Endothelial cell of umbilical vein (primary cell): Measurements from ENCODE around the gene ANKRD61. TPM values are rescaled to one million over a fixed set of nuclear protein-coding genes. Genes with fewer than 3 reads are reported as not detected.

Experiments used
- BruUV-seq: library from RNA; stranded (reverse); fragments of 400-500 nt; replicated peaks from 2 replicates; lab custom pipeline; 2021; lab: Mats Ljungman, UMichigan
- CTCF ChIA-PET: fragments of 300-600, 350-600 bp; sonication (Branson Sonifier 250); formaldehyde crosslinking; loops from one replicate; lab custom pipeline; 2021; ENCODE audit warnings: antibody characterized with exemption, inconsistent platforms; lab: Charles Lee
- POLR2A ChIA-PET: fragments of 300-600, 350-600 bp; sonication (Branson Sonifier 250); formaldehyde crosslinking; loops from one replicate; lab custom pipeline; 2021; ENCODE audit warnings: antibody characterized with exemption, inconsistent platforms; lab: Charles Lee
- DNase-seq: peaks from one replicate; pipeline ENCODE4 v3.0.0-alpha.2; 2011; ENCODE audit warnings: low read depth, low spot score
- FAIRE-seq: peaks from 2 replicates; lab custom pipeline; 2011; peaks lifted over from hg19 to GRCh38; lab: Jason Lieb, UNC
- H2AFZ ChIP-seq: 2 replicates; pipeline ENCODE4 v1.6.0; 2012; ENCODE audit warnings: low read depth, low read length, control low read depth, inconsistent platforms
- H3K27ac ChIP-seq: 2 replicates; pipeline ENCODE4 v1.5.1; 2011; ENCODE audit warnings: low read depth, mild to moderate bottlenecking, control low read depth, low read length, moderate library complexity; ENCODE audit not compliant: insufficient read depth
- H3K27me3 ChIP-seq, 2 experiments: 2 replicates each; pipeline versions ENCODE4 v1.6.0 to v1.6.1; 2011; ENCODE audit warnings: low read length in 2 of 2, mixed read lengths in 1 of 2; ENCODE audit not compliant: control insufficient read depth in 2 of 2, insufficient read depth in 2 of 2
- H3K36me3 ChIP-seq, 2 experiments: 2 replicates in 1 of 2; 3 replicates in 1 of 2; pipeline ENCODE4 v1.5.1; 2011; ENCODE audit warnings: low read length in 2 of 2, mild to moderate bottlenecking in 1 of 2, moderate library complexity in 1 of 2; ENCODE audit not compliant: control insufficient read depth in 2 of 2, insufficient read depth in 2 of 2; ENCODE audit errors: extremely low read depth in 1 of 2
- H3K4me1 ChIP-seq: 3 replicates; pipeline ENCODE4 v1.5.1; 2011; ENCODE audit warnings: mild to moderate bottlenecking, low read length; ENCODE audit not compliant: control insufficient read depth, insufficient read depth; ENCODE audit errors: extremely low read depth
- H3K4me2 ChIP-seq: 2 replicates; pipeline ENCODE4 v1.6.1; 2011; ENCODE audit warnings: low read length, control low read depth, mixed read lengths; ENCODE audit not compliant: insufficient read depth
- H3K4me3 ChIP-seq, 3 experiments: fragments of 200-600 bp in 1 of 3; sonication (generic), shearing (Covaris generic) in 1 of 3; replicated peaks in 1 of 3; 2 replicates each; pipeline ENCODE4 v1.5.1; 2011 to 2016; ENCODE audit warnings: control low read depth in 3 of 3, low read length in 3 of 3, mild to moderate bottlenecking in 2 of 3, inconsistent platforms in 1 of 3, low read depth in 1 of 3, moderate library complexity in 1 of 3; ENCODE audit not compliant: insufficient read depth in 1 of 3
- H3K79me2 ChIP-seq: 2 replicates; pipeline ENCODE4 v1.6.0; 2012; ENCODE audit warnings: low read length, inconsistent platforms; ENCODE audit not compliant: control insufficient read depth, insufficient read depth
- H3K9ac ChIP-seq: replicated peaks from 2 replicates; pipeline ENCODE3; 2011; ENCODE audit warnings: low read length, control low read depth; ENCODE audit not compliant: insufficient read depth; ENCODE audit errors: extremely low read depth
- H3K9me1 ChIP-seq: replicated peaks from 3 replicates; pipeline ENCODE4 v1.6.0; 2011; ENCODE audit warnings: mild to moderate bottlenecking, low read length; ENCODE audit not compliant: control insufficient read depth, insufficient read depth; ENCODE audit errors: extremely low read depth
- H3K9me3 ChIP-seq: replicated peaks from 2 replicates; pipeline ENCODE4 v1.5.1; 2012; ENCODE audit warnings: low read length, inconsistent platforms; ENCODE audit not compliant: control insufficient read depth, insufficient read depth
- H4K20me1 ChIP-seq: replicated peaks from 2 replicates; pipeline ENCODE3; 2011; ENCODE audit warnings: mild to moderate bottlenecking, low read length; ENCODE audit not compliant: control insufficient read depth, insufficient read depth; ENCODE audit errors: extremely low read depth
- CTCF ChIP-seq, 2 donors: IDR thresholded peaks; 1 replicate in 1 of 2; 2 replicates in 1 of 2; pipeline ENCODE4 v1.5.1; 2011; ENCODE audit warnings: low read length in 2 of 2, mild to moderate bottlenecking in 2 of 2, moderate library complexity in 2 of 2, control low read depth in 1 of 2, inconsistent platforms in 1 of 2, low read depth in 1 of 2; ENCODE audit not compliant: insufficient read depth in 1 of 2; ENCODE audit errors: extremely low read depth in 1 of 2
- EZH2 ChIP-seq: IDR thresholded peaks from 2 replicates; pipeline ENCODE4 v1.6.1; 2012; ENCODE audit warnings: borderline replicate concordance, low read depth, mild to moderate bottlenecking, moderate library complexity, low read length, inconsistent platforms; ENCODE audit not compliant: severe bottlenecking
- FOS ChIP-seq: IDR thresholded peaks from 2 replicates; pipeline ENCODE4 v1.6.1; 2011; ENCODE audit warnings: mild to moderate bottlenecking, low read length, moderate library complexity, borderline replicate concordance; ENCODE audit not compliant: insufficient read depth
- GATA2 ChIP-seq: IDR thresholded peaks from 2 replicates; pipeline ENCODE4 v1.7.0; 2011; ENCODE audit warnings: low read depth, mild to moderate bottlenecking, moderate library complexity, mixed read lengths, low read length; ENCODE audit not compliant: insufficient read length, insufficient read depth
- JUN ChIP-seq: IDR thresholded peaks from 2 replicates; pipeline ENCODE4 v1.6.1; 2011; ENCODE audit warnings: borderline replicate concordance, low read depth; ENCODE audit not compliant: insufficient read length, insufficient read depth
- MAX ChIP-seq: IDR thresholded peaks from 2 replicates; pipeline ENCODE4 v1.6.1; 2011; ENCODE audit not compliant: insufficient read depth, insufficient read length
- MYC ChIP-seq: IDR thresholded peaks from one replicate; pipeline ENCODE4 v1.6.1; 2011; ENCODE audit warnings: mild to moderate bottlenecking, low read depth, low read length
- POLR2A ChIP-seq: IDR thresholded peaks from 2 replicates; pipeline ENCODE4 v1.6.1; 2012; ENCODE audit warnings: low read depth, mild to moderate bottlenecking, control low read depth, low read length
- dilution Hi-C: fragments of 300-500 bp; cut with MboI; formaldehyde crosslinking; loops from one replicate; pipeline ENCODE4 v1.15.0; 2019; ENCODE audit warnings: low sequenced_read_pairs; ENCODE audit not compliant: extremely low pct_ligation_motif_present
- intact Hi-C: fragments of 100-400 bp; cut with micrococcal nuclease; formaldehyde crosslinking; loops from one replicate; pipeline ENCODE4 v1.10.0; 2022
- polyA plus RNA-seq, 4 experiments: library from polyadenylated mRNA; depleted of rRNA in 3 of 4; stranded (reverse) in 3 of 4; unstranded in 1 of 4; fragments of >200 nt; gene quantifications; 2 replicates each; pipeline versions ENCODE4 v1.2.1 to v1.2.3, GENCODE V29; 2011 to 2012; ENCODE audit warnings: missing spikeins in 1 of 4
- total RNA-seq: library from RNA; stranded (reverse); gene quantifications from 2 replicates; pipeline ENCODE4 v1.2.3, GENCODE V29; 2021

Gene ANKRD61
- total and polyA plus RNA-seq, 2 donors (not counting 3 experiments of a cell fraction or from before 2014, with no cell fraction given): 0.18 to 0.53 TPM

- Histone ChIP-seq H3K4me1 (no peaks in the 10 kb centered on the region), H3K79me2 (no peaks in the 10 kb centered on the region), H3K4me2 (no peak overlapping the region), H3K27me3 (no peaks in the 10 kb centered on the region), H3K27ac (no peak overlapping the region), H3K9ac (no peak overlapping the region), H3K36me3 (peaks cover 8 to 13% of the 10 kb centered on the region in 2 experiments), H3K4me3 (no peak overlapping the region), H3K9me1 (no peaks in the 10 kb centered on the region), H2AFZ (no peak overlapping the region), H3K9me3 (no peaks in the 10 kb centered on the region), H4K20me1 (no peaks in the 10 kb centered on the region)
- CTCF ChIA-PET: no interaction called here
- POLR2A ChIA-PET: no interaction called here
- BruUV-seq: no TSS peak
- intact Hi-C loops: no loop called here
- TF ChIP-seq POLR2A (no peak), EZH2 (no peak), MYC (no peak), GATA2 (no peak), MAX (no peak), FOS (no peak), JUN (no peak), CTCF (IDR thresholded peaks at IDR 0.05; ENCODE audit: extremely low read depth in 1 of 2, insufficient read depth in 1 of 2, low read depth in 1 of 2, low read length in 2 of 2) (no peak)
- FAIRE-seq (no peak), DNase-seq (no peak)
- dilution Hi-C loops: no loop called here
Observed at GRCh38 chr7:6035165-6035564, 4.0 kb downstream of the ANKRD61 start.
